Epidermal melanocyte (primary cell): ENCODE results near the gene KIF26B.

Source experiments
- DNase-seq: peaks from one replicate; pipeline ENCODE4 v3.0.0; 2011; ENCODE audit warnings: low spot score; ENCODE audit not compliant: insufficient read length

KIF26B gene

GRCh38 chr1:245272676-245273075 is 117.9 kb downstream of the KIF26B start:
- DNase-seq: no peak

GRCh38 chr1:245276445-245276844 is 121.7 kb downstream of the KIF26B start:
- DNase-seq: no peak

GRCh38 chr1:245277276-245277675 is 122.5 kb downstream of the KIF26B start:
- DNase-seq: no peak

DNA sequence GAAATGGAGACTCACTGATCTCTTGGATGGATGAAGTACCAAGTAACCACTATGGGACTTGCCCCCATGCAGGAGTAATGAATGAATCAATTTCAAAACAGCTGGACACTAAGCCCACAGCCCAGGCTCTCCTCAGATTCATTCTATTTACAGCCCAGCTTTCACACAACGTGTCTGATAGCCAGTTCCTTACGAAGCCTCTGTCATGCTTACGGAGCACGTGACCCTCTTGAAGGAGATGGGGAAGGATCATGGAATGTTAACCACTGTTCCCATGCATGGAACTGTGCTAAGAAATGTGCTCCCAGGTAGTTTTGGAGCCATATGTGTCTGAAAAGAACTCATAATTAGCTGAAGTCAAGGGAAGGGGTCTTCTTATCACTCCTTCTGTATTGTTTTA is 124.1 kb downstream of the KIF26B start:
- DNase-seq: no peak

DNA sequence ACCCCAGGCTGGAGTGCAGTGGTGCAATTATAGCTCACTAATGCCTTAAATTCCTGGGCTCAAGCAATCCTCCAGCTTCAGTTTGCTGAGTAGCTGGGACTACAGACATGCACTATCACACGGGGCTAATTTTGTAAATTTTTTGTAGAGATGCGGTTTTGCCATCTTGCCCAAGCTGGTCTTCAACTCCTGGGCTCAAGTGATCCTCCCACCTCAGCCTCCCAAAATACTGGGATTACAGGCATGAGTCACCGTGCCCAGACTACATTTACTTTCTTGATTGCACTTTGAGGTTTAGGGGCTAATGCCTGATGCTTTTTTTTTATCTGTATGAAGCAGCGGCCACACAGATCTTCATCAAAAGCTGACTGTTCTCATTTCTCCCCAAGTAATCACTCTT is 124.6 kb downstream of the KIF26B start:
- no peak for DNase-seq

- no peak for DNase-seq
These were observed 128.2 kb downstream of the KIF26B start for GRCh38 chr1:245283001-245283400.

- DNase-seq: no peak
These were observed 130.4 kb downstream of the KIF26B start for GRCh38 chr1:245285168-245285567.

DNA sequence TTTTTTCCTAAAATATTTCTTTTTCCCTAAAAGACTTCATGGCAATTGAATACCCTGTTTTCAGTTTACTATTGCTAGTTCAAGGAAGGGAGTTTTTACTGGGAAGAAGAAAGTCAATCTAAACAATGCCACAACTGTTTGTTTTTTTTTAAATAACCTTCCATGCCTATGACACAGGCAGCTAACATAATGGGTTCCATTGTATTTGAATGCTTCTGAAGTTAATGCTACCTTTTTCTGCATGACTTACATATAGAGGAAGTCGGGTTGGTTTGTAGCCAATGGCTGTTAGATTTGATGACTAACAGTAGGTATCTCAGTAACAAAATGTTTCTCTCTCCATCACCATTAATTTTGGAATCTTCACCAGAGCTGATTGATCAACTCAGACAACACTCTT is 134.0 kb downstream of the KIF26B start:
- DNase-seq: peak; percentile 61

- DNase-seq: no peak
These were observed 136.1 kb downstream of the KIF26B start for GRCh38 chr1:245290836-245291235.

GRCh38 chr1:245291351-245291750 is 136.6 kb downstream of the KIF26B start:
- no peak for DNase-seq

- no peak for DNase-seq
These were observed 137.4 kb downstream of the KIF26B start for GRCh38 chr1:245292141-245292540.

DNA sequence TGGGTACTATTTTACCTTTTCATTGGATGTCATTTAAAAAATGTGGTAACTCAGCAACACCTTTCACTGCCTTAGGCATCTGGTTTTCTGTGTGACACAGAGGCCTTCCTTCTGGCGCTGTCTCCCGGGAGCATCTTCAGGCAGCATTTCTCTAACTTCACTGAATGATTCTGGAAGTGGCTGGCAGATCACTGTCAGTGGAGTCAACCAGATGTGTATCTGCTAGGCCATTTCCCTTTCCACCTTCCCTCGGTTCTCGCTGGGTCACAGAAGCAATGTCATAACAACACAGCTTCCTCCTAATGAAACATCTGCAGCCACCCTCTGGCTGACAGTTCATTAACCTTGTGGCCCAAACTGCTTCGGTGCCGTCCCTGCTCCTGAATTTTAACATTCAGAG is 137.8 kb downstream of the KIF26B start:
- no peak for DNase-seq

- DNase-seq: no peak
These were observed 139.2 kb downstream of the KIF26B start for GRCh38 chr1:245294020-245294419.

- peak; percentile 63 for DNase-seq
These were observed 144.0 kb downstream of the KIF26B start for GRCh38 chr1:245298781-245299180.

DNA sequence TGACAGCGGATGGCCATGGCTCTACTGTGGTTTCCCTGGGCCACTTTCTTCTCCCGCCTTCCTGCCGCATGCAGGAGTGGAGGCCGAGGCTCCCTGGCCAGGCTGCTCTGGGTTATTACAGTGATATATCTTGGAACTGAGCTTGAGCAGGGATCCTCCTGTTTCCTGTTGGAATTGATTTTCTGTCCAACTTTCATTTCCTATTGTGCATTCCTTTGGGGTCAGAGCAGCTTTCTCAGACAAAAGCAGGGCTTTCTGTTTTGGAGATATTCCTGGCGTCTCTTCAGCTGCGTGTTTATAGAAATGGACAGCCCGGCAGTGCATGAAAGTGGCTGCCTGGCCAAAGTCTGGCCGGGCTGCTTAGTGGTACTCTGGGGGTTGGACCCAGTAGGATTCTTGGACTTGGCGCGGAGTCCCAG is 146.4 kb downstream of the KIF26B start:
- DNase-seq: no peak

DNA sequence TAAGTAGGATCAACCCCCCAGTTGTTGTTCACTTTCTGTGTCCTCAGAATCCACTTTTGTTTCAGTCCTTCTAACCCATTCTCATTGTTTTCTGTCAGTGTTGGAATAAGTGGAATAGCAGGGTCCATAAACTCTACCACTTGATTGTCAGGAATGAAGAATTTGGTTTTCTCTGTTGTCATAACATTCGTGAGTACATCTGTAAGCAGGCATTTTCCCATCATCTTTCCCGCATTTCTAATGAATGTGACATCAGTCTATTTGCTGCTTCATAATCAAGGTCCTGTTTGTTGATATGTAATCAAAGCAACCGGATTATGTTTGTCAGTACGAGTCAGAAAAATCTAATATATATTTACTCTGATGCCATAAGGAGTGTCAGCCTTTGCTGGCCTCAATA is 147.1 kb downstream of the KIF26B start:
- no peak for DNase-seq

- no peak for DNase-seq
These were observed 149.9 kb downstream of the KIF26B start for GRCh38 chr1:245304698-245305097.

DNA sequence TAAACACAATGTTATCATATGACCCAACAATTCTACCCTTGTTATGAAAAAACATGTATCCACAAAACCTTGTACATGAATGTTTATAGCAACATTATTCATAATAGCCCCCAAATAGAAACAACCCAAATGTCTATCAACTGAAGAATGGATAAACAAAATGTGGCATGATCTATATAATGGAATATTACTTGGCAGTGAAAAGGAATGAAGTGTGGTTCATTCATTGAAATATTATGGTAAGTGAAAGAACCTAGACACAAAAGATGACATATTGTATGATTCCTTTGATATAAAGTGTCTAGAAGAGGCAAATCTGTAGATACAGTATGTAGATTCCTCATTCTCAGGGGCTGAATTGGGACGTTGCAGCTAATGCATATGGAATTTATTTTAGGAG is 151.2 kb downstream of the KIF26B start:
- no peak for DNase-seq

DNA sequence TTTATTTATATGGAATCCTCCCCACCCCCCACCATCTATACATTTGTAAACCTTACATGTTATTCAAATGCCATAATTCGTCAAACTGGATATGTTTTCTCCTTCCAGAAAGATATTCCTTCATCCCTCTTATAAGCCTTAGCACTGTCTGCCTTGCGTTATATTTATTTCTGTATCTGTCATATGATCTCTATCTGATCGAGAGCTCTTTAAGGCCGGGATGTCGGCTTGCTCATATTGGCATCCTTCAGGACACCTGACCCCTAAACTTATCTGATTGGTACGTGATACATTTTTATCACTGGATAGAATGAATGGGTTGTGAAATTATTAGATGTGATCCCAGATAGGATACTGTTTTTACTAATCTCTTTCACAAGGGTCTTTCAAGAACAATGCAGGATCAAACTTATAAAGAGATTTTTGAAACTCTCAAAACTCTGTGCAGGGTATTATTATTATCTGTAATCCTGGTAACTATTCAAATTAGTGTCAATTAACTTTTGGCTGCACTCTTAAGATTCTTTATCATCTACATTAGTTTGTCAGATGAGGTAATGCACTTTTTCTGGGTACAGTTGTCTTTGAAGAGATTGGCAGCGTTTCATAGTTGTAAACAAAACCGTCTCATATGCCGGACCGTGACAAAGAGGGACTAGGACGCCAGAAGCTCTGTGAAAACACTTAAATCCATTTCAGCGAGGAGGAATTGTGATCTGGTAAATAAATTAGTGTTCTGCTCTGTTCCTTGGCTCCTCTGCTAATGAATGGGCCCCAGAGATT is 152.0 kb downstream of the KIF26B start:
- DNase-seq: no peak

DNA sequence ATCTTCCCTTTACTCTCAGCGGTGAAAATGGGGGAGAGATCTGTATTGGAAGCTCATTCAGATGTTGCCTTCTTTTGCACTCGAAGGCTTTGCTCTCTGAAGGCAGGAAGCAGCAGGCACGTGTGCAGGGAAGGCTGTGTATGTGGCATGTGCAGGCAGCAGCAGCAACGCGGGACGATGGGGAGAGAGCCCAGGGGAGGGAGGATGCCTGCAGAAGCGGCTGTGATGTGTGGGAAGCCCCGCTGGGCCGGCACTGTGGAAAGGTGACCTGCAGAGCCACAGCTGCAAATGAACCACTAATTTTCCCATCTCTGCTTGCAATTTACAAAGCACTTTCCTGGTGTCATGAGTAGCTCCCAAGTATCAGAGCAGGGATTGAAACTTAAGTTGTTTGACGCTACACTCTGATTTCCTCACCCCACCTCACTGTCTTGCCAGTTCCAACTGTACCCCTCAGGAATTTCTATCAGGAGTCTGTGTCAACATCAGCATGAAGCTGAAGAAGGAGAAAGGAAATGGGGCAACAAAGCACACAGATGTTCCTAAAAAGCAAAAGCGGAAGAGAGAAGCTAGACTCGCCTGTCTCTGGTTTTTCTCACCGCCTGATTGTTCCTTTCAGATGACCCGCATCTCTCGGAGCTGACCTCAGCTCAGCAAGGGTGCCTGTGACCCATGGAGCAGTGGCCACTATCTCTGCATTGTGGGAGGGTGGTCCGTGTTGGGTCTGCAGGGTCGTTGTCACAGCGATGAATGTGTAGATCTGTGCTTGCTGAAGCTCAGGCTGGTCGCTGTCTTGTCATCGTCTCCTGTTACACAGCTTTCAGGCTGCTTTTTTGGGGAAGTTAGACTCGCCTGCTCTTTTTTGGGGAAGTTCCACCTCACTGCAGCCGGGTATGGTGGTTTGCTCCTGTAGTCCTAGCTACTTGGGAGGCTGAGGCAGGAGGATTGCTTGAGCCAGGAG is 156.1 kb downstream of the KIF26B start:
- no peak for DNase-seq

- no peak for DNase-seq
These were observed 157.2 kb downstream of the KIF26B start for GRCh38 chr1:245311887-245312536.

- DNase-seq: no peak
These were observed 158.8 kb downstream of the KIF26B start for GRCh38 chr1:245313576-245313975.
